PC-9 (cell line): ENCODE results near the gene SPEG. TPM values are rescaled to one million over a fixed set of nuclear protein-coding genes. Genes with fewer than 3 reads are reported as not detected.

Experiments
- BruUV-seq: library from RNA; stranded (reverse); fragments of 400-500 nt; replicated peaks from 2 replicates; lab custom pipeline; 2021; lab: Mats Ljungman, UMichigan
- CTCF ChIA-PET: fragments of 300-600 bp; sonication (Branson Sonifier 250); formaldehyde crosslinking; loops from one replicate; lab custom pipeline; 2022; ENCODE audit warnings: antibody characterized with exemption; lab: Charles Lee
- POLR2A ChIA-PET: fragments of 300-600 bp; sonication (Branson Sonifier 250); formaldehyde crosslinking; loops from one replicate; lab custom pipeline; 2022; ENCODE audit warnings: antibody characterized with exemption; ENCODE audit not compliant: unreplicated experiment; lab: Charles Lee
- DNase-seq, 2 experiments: peaks; one replicate each; pipeline versions ENCODE4 v3.0.0 to v3.0.0-alpha.2; 2015 to 2022; ENCODE audit warnings: mixed read lengths in 1 of 2
- H2AFZ ChIP-seq: fragments of 200-600 bp; sonication (generic); 2 replicates; pipeline ENCODE4 v1.8.1; 2017; ENCODE audit warnings: antibody characterized with exemption
- H3F3A ChIP-seq: fragments of 200-600 bp; sonication (generic); 2 replicates; pipeline ENCODE4 v1.8.1; 2017; ENCODE audit warnings: antibody characterized with exemption, mild to moderate bottlenecking, low read depth; ENCODE audit not compliant: insufficient read depth
- H3K27ac ChIP-seq: fragments of 200-600 bp; sonication (generic); 2 replicates; pipeline ENCODE4 v1.6.1; 2016; ENCODE audit warnings: mixed run types
- H3K27me3 ChIP-seq: fragments of 200-600 bp; sonication (generic); 2 replicates; pipeline ENCODE4 v1.6.1; 2016; ENCODE audit warnings: low read depth, mixed run types; ENCODE audit not compliant: insufficient read depth
- H3K36me3 ChIP-seq: fragments of 200-600 bp; sonication (generic); 2 replicates; pipeline ENCODE4 v1.6.1; 2016; ENCODE audit warnings: low read depth, mixed run types
- H3K4me1 ChIP-seq: fragments of 200-600 bp; sonication (generic); replicated peaks from 2 replicates; pipeline ENCODE4 v1.6.1; 2016; ENCODE audit warnings: mixed run types; ENCODE audit not compliant: insufficient read depth
- H3K4me2 ChIP-seq: fragments of 200-600 bp; sonication (generic); 2 replicates; pipeline ENCODE4 v1.6.1; 2017; ENCODE audit warnings: mixed run types
- H3K4me3 ChIP-seq: fragments of 200-600 bp; sonication (generic); 2 replicates; pipeline ENCODE4 v1.6.1; 2016; ENCODE audit warnings: mixed run types
- H3K79me2 ChIP-seq: fragments of 200-600 bp; sonication (generic); 2 replicates; pipeline ENCODE4 v1.6.1; 2017; ENCODE audit warnings: low read depth, mixed run types
- H3K9me2 ChIP-seq: fragments of 200-600 bp; sonication (generic); 2 replicates; pipeline ENCODE4 v1.8.1; 2017; ENCODE audit warnings: mild to moderate bottlenecking; ENCODE audit not compliant: insufficient read depth
- H3K9me3 ChIP-seq: fragments of 200-600 bp; sonication (generic); 2 replicates; pipeline ENCODE4 v1.8.1; 2016; ENCODE audit warnings: low read depth; ENCODE audit not compliant: insufficient read depth
- H4K20me1 ChIP-seq: fragments of 200-600 bp; sonication (generic); 2 replicates; pipeline ENCODE4 v1.8.1; 2017; ENCODE audit not compliant: insufficient read depth
- EZH2 ChIP-seq: fragments of 200-600 bp; sonication (generic); IDR thresholded peaks from 2 replicates; pipeline ENCODE4 v1.8.0; 2017; ENCODE audit warnings: antibody characterized with exemption, low read depth
- intact Hi-C: fragments of 100-400 bp; cut with micrococcal nuclease; formaldehyde crosslinking; loops from one replicate; pipeline ENCODE4 v1.10.0; 2022; ENCODE audit not compliant: unreplicated experiment
- total RNA-seq: library from RNA; stranded (reverse); gene quantifications from 2 replicates; pipeline ENCODE4 v1.2.3, GENCODE V29; 2021
- TF ChIP-seq, protein P1 (sequence below): fragments of 200-600 bp; sonication (generic); conservative IDR thresholded peaks from 2 replicates; pipeline ENCODE4 v1.6.1; 2017; ENCODE audit warnings: mixed run types, antibody characterized with exemption, mild to moderate bottlenecking, moderate library complexity

Gene SPEG
- total RNA-seq, 1 experiment from 2014 or later = 46.8 TPM

DNA sequence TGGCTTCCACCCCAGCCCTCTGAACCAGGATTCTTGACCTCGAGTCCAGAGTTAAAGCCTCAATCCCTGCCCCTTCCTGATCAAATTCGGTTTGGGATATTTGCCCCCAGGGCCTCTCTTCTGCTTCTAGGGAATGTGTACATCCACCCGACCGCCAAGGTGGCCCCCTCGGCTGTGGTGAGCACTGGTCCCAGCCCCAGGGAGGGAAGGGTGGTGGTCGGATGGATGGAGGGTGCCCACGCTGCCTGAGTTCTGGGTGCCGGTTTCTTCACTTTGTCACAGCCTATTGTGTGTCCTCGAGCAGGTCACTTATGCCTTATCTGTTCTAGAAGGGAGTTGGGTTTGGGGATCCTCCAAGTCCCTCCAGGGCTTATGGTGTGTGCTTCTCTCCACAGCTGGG, 70.9 kb downstream of the SPEG start:
- Histone ChIP-seq H3K4me3 (no peak overlapping the region), H3K27ac (no peak overlapping the region), H2AFZ (no peak overlapping the region), H3K79me2 (peaks cover 1% of the 10 kb centered on the region; the same call in 1 of the 2 replicates), H3F3A (no peaks in the 10 kb centered on the region), H3K27me3 (peaks cover 5% of the 10 kb centered on the region; the same call in 1 of the 2 replicates), H3K9me2 (no peaks in the 10 kb centered on the region), H4K20me1 (no peaks in the 10 kb centered on the region), H3K36me3 (no peaks in the 10 kb centered on the region; the same call in 1 of the 2 replicates), H3K9me3 (no peaks in the 10 kb centered on the region), H3K4me2 (no peak overlapping the region), H3K4me1 (no peaks in the 10 kb centered on the region)
- TF ChIP-seq, protein P1, sequence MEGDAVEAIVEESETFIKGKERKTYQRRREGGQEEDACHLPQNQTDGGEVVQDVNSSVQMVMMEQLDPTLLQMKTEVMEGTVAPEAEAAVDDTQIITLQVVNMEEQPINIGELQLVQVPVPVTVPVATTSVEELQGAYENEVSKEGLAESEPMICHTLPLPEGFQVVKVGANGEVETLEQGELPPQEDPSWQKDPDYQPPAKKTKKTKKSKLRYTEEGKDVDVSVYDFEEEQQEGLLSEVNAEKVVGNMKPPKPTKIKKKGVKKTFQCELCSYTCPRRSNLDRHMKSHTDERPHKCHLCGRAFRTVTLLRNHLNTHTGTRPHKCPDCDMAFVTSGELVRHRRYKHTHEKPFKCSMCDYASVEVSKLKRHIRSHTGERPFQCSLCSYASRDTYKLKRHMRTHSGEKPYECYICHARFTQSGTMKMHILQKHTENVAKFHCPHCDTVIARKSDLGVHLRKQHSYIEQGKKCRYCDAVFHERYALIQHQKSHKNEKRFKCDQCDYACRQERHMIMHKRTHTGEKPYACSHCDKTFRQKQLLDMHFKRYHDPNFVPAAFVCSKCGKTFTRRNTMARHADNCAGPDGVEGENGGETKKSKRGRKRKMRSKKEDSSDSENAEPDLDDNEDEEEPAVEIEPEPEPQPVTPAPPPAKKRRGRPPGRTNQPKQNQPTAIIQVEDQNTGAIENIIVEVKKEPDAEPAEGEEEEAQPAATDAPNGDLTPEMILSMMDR = no peak
- no peak for TF ChIP-seq EZH2
- CTCF ChIA-PET = no interaction called here
- no peak for DNase-seq
- no TSS peak for BruUV-seq
- intact Hi-C loops = no loop called here
- POLR2A ChIA-PET = no interaction called here

DNA sequence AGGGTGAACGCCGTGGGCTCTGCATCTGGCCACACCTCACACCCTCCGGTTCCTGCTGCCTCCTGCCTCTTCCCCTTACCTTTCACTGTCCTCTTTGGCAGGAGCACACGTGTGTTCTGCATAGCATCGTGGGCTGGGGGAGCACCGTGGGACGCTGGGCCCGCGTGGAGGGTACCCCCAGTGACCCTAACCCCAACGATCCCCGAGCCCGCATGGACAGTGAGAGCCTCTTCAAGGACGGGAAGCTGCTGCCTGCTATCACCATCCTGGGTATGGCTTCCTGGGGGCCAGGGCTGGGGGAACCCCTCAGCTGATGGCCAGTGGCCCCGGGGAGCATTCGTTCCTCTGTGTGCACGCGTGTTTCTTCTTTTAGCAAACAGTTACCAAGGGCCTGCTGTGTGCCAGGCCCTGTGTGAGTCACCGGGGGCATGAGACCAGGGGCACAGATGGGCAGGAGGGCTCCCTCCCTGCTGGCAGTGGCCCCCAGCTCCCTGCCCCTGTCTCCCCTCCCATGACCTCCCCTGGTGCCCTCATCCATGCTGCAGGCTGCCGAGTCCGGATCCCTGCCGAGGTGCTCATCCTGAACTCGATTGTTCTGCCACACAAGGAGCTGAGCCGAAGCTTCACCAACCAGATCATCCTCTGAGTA, 71.6 kb downstream of the SPEG start:
- intact Hi-C loops = no loop called here

DNA sequence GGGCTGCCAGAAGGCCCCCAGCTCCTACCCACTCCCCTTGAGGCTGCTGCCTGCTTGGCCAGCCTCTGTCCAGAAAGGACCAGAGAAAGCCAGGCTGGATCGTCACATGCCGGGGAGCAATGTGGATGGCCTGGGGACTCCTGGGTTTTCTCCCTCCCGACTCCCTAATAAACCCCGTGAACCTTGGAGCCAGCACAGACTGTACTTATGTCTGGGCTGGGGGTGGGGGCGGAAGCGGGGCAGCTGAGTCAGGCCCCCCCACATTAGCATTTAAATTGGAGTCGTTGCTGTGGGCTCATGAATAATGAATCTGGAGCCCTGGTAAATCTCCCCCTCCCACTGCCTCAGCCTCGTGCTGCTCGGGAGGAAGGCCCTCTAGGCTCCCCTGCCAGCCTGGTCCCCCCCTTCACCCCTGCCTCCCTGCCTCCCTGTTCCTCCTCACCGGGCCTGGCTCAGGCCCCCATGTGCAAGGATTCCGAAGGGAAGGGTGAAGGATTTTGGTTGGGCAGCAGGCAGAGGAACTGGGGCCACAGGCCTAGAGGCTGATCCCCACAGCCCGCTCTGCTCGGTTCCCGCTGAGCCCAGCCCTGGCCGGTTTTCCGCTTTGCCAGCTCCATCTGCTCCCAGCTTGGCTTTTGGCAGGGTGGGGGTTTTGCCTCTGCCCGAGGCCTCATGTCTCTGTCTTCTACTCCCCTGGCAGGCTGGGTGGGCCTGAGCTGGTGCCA, 72.3 kb downstream of the SPEG start:
- H3K27me3 ChIP-seq = peaks cover 17% of the 10 kb centered on the region
- no peaks in the 10 kb centered on the region for H3K36me3 ChIP-seq
- ChIA-PET CTCF (interaction anchor here (0.6 to 1.0 kb wide), 2 partner anchors 10 to 15 kb away, joined by 5 read pairs; no protein-coding TSS in a partner anchor), POLR2A (no interaction called here)
- H3F3A ChIP-seq = no peaks in the 10 kb centered on the region
- no peak overlapping the region for H2AFZ ChIP-seq
- no TSS peak for BruUV-seq
- H3K79me2 ChIP-seq = no peaks in the 10 kb centered on the region
- H3K9me2 ChIP-seq = no peaks in the 10 kb centered on the region
- no peaks in the 10 kb centered on the region for H3K9me3 ChIP-seq
- no peaks in the 10 kb centered on the region for H3K4me1 ChIP-seq
- intact Hi-C loops = no loop called here
- H3K4me3 ChIP-seq = no peak overlapping the region
- no peak overlapping the region for H3K27ac ChIP-seq
- DNase-seq = no peak
- H3K4me2 ChIP-seq = no peak overlapping the region
- no peaks in the 10 kb centered on the region for H4K20me1 ChIP-seq
- TF ChIP-seq, protein P1 = no peak
- TF ChIP-seq EZH2 = no peak

More for the DNA sequence above, 71.6 kb downstream of the SPEG start:
- no peak overlapping the region for H3K4me3 ChIP-seq
- CTCF ChIA-PET = no interaction called here
- BruUV-seq = no TSS peak
- POLR2A ChIA-PET = no interaction called here
- no peak for DNase-seq
- no peak overlapping the region for H2AFZ ChIP-seq
- H3K27ac ChIP-seq = no peak overlapping the region
- no peaks in the 10 kb centered on the region for H3K9me2 ChIP-seq
- H3K9me3 ChIP-seq = no peaks in the 10 kb centered on the region
- TF ChIP-seq EZH2 = no peak
- TF ChIP-seq, protein P1 = no peak
- H3K36me3 ChIP-seq = no peaks in the 10 kb centered on the region; the same call in 1 of the 2 replicates
- H3K4me2 ChIP-seq = no peak overlapping the region
- H4K20me1 ChIP-seq = no peaks in the 10 kb centered on the region
- H3K79me2 ChIP-seq = no peaks in the 10 kb centered on the region
- no peaks in the 10 kb centered on the region for H3F3A ChIP-seq
- no peaks in the 10 kb centered on the region for H3K4me1 ChIP-seq
- peaks cover 11% of the 10 kb centered on the region; the same call in 1 of the 2 replicates for H3K27me3 ChIP-seq
